ENCODE results near the gene OBSCN.

Gene OBSCN

GRCh38 chr1:228293393-228293792 lies 85.5 kb downstream of the OBSCN start:
- DNase-seq = no peak

- no peak for DNase-seq
Measured at GRCh38 chr1:228293816-228294500, 86.1 kb downstream of the OBSCN start.

GRCh38 chr1:228294717-228295116 lies 86.9 kb downstream of the OBSCN start:
- no peak for DNase-seq

DNA sequence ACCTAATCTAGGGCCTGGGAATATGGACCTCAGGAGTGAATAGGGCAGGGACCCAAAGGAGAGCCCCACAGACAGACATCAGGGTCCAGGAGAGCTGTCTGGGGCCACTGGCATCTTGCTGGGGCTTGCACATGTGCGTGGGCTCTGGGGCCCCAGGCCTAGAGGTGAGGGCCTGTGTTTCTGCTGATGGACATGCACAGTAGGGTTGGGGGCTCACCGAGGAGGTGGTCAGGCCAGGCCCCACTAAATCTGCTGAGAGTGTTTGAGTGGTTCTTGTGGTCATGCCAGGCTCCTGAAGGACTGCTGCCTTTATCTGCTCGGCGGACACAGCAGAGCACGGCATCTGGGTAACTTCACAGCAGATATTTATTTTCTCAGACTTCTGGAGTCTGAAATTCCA lies 87.4 kb downstream of the OBSCN start:
- DNase-seq = no peak

GRCh38 chr1:228295981-228296380 lies 88.1 kb downstream of the OBSCN start:
- no peak for DNase-seq

- DNase-seq = no peak
Measured at GRCh38 chr1:228297242-228297641, 89.4 kb downstream of the OBSCN start.

- DNase-seq = no peak
Measured at GRCh38 chr1:228297822-228298221, 90.0 kb downstream of the OBSCN start.

- no peak for DNase-seq
Measured at GRCh38 chr1:228298471-228298870, 90.6 kb downstream of the OBSCN start.

GRCh38 chr1:228299211-228299610 lies 91.4 kb downstream of the OBSCN start:
- no peak for DNase-seq

DNA sequence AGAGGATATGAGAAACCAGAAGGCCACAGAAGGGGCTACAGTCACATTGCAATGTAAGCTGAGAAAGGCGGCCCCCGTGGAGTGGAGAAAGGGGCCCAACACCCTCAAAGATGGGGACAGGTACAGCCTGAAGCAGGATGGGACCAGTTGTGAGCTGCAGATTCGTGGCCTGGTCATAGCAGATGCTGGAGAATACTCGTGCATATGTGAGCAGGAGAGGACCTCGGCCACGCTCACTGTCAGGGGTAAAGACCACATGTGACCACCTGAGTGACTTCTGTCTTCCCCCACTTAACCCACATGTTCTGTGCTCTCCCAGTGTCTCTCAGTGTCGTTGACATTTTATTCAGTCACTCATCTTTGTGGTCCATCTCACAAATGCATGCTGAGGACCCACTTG lies 92.1 kb downstream of the OBSCN start:
- no peak for DNase-seq

GRCh38 chr1:228302086-228302485 lies 94.2 kb downstream of the OBSCN start:
- DNase-seq = no peak

DNA sequence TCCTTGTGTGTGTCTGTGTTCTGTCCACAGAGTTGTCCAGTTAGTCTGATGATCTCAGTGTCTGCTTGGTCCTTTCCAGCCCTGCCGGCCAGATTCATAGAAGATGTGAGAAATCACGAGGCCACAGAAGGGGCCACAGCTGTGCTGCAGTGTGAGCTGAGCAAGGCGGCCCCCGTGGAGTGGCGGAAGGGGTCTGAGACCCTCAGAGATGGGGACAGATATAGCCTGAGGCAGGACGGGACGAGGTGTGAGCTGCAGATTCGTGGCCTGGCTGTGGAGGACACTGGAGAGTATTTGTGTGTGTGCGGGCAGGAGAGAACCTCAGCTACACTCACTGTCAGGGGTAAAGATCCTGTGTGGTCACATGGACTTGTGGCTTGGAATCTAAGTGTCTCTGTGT lies 95.8 kb downstream of the OBSCN start:
- no peak for DNase-seq

GRCh38 chr1:228304225-228304624 lies 96.4 kb downstream of the OBSCN start:
- no peak for DNase-seq

- DNase-seq = no peak
Measured at GRCh38 chr1:228304766-228305395, 97.0 kb downstream of the OBSCN start.

DNA sequence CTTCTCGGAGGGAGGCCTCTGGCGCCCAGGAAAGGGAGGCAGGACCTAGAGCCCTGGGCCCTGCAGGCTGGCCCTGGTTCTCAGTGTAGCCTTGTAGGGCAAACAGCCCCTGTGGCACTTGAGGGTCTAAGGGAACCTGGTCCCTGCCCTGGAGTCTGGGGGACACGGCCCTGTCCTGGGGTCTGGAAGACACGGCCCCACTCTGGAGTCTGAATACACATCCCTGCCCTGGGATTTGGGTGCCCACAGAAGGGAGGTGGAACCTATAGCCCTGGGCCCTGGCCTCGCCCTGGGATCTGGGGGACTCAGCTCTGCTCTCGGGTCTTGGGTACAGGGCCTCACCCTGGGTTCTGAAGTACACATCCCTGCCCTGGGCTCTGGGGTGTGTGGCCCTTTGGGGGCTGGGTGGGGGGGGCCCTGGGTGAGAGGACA lies 97.9 kb downstream of the OBSCN start:
- no peak for DNase-seq

- no peak for DNase-seq
Measured at GRCh38 chr1:228306275-228307217, 98.7 kb downstream of the OBSCN start.

GRCh38 chr1:228307218-228308023 lies 99.6 kb downstream of the OBSCN start:
- DNase-seq = no peak

DNA sequence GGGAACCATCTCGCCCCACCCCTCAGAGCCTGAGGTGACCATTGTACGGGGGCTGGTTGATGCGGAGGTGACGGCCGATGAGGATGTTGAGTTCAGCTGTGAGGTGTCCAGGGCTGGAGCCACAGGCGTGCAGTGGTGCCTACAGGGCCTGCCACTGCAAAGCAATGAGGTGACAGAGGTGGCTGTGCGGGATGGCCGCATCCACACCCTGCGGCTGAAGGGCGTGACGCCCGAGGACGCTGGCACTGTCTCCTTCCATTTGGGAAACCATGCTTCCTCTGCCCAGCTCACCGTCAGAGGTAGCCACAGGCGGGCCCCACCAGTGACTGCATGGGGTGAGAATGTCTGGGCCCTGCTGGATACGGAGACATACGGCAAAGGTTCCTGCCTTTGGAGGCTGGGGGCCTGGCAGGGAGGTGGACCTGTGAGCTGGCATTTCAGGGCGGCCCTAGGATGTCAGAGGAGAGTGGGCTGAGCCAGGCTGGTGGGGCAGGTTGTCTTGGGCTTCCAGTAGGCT lies 100.3 kb downstream of the OBSCN start:
- no peak for DNase-seq

GRCh38 chr1:228308628-228309325 lies 100.9 kb downstream of the OBSCN start:
- DNase-seq = no peak

DNA sequence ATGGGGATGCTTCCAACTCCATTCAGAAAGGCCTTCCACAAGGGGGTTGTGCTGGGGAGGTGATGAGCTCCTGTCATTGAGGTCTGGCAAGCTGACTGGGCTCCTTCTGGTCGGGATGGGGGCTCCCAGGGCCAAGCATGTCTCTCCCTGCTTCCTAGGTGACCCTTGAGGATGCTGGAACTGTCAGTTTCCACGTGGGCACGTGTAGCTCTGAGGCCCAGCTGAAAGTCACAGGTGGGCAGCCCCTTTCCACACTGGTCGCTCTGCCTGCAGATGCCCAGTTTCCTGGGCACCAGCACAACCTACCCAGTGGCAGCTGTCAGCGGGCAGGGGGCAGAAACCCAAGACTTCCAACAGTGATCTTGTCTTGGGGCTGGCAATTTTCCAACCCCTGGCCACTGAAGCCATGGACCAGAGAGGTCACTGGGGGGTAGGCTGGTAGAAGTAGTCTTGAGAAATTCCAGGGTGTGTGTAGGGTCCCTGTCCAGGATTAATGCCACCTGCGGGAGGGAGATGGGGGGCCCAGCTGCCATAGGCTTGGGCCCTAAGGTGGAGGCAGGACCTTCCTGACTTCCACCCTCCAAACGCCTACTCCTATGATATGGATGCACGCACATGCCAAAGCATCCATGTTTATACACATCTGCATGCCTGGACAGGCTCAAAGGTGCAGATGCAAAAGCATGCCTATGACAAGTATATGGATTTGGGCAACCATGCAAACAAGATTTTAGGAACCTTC lies 101.7 kb downstream of the OBSCN start:
- no peak for DNase-seq

GRCh38 chr1:228310162-228310792 lies 102.4 kb downstream of the OBSCN start:
- no peak for DNase-seq
